GM12878 (cell line): ENCODE results near the gene SPATS2L. TPM values are rescaled to one million over a fixed set of nuclear protein-coding genes. Genes with fewer than 3 reads are reported as not detected.

ENCODE experiments used
- ATAC-seq: fragments of 200-7000 bp; cut with Tn5 transposase; 3 replicates; pipeline ENCODE4 v1.9.1; 2020; ENCODE audit warnings: mild to moderate bottlenecking, moderate library complexity
- BruUV-seq: library from RNA; stranded (reverse); fragments of 400-500 nt; replicated peaks from 2 replicates; lab custom pipeline; 2021; lab: Mats Ljungman, UMichigan
- CTCF ChIA-PET: fragments of 300-600 bp; sonication (Branson Sonifier 250); formaldehyde crosslinking; extraction: SDS; loops from one replicate; lab custom pipeline; 2021; ENCODE audit warnings: inconsistent platforms; lab: Yijun Ruan, JAX
- POLR2A ChIA-PET: fragments of 350-600 bp; formaldehyde crosslinking; extraction: SDS; loops from one replicate; lab custom pipeline; 2021; ENCODE audit warnings: inconsistent platforms; lab: Charles Lee
- RAD21 ChIA-PET: fragments of 300-600 bp; sonication (Branson Sonifier 250); formaldehyde crosslinking; loops from one replicate; lab custom pipeline; 2023; ENCODE audit warnings: antibody characterized with exemption; ENCODE audit not compliant: unreplicated experiment; lab: Charles Lee
- SMC1A ChIA-PET: fragments of 300-600 bp; sonication (Branson Sonifier 250); formaldehyde crosslinking; loops from one replicate; lab custom pipeline; 2023; ENCODE audit not compliant: unreplicated experiment, uncharacterized antibody; lab: Charles Lee
- DNase-seq: peaks from one replicate; pipeline ENCODE4 v3.0.0-alpha.2; 2011; ENCODE audit warnings: low read depth, low spot score
- FAIRE-seq: peaks from 3 replicates; lab custom pipeline; 2011; peaks lifted over from hg19 to GRCh38; lab: Jason Lieb, UNC
- H2AFZ ChIP-seq: 2 replicates; pipeline ENCODE4 v1.6.0; 2011; ENCODE audit warnings: low read depth, low read length, control low read depth; ENCODE audit not compliant: control insufficient read depth
- H3K27ac ChIP-seq: 2 replicates; pipeline ENCODE4 v1.5.1; 2011; ENCODE audit warnings: control low read depth; ENCODE audit not compliant: control insufficient read depth, insufficient read depth
- H3K27me3 ChIP-seq, 2 experiments: replicated peaks in 1 of 2; 2 replicates each; pipeline versions ENCODE4 v1.6.0 to v1.6.1; 2011; ENCODE audit warnings: low read length in 1 of 2; ENCODE audit not compliant: control insufficient read depth in 2 of 2, insufficient read depth in 2 of 2
- H3K36me3 ChIP-seq, 2 experiments: 2 replicates each; pipeline ENCODE4 v1.5.1; 2011; ENCODE audit warnings: low read length in 1 of 2; ENCODE audit not compliant: control insufficient read depth in 2 of 2, insufficient read depth in 2 of 2
- H3K4me1 ChIP-seq: 2 replicates; pipeline ENCODE4 v1.6.1; 2011; ENCODE audit warnings: mild to moderate bottlenecking, low read length, moderate library complexity, mixed read lengths; ENCODE audit not compliant: control insufficient read depth, insufficient read depth
- H3K4me2 ChIP-seq: 2 replicates; pipeline ENCODE4 v1.6.0; 2011; ENCODE audit warnings: control low read depth; ENCODE audit not compliant: control insufficient read depth, insufficient read depth
- H3K4me3 ChIP-seq: fragments of 200-600 bp; sonication (generic); 2 replicates; pipeline ENCODE4 v1.5.1; 2016
- H3K79me2 ChIP-seq: 2 replicates; pipeline ENCODE4 v1.6.0; 2011; ENCODE audit warnings: low read length; ENCODE audit not compliant: control insufficient read depth, insufficient read depth
- H3K9ac ChIP-seq: 2 replicates; pipeline ENCODE4 v1.8.0; 2011; ENCODE audit warnings: low read length, control low read depth, mixed read lengths; ENCODE audit not compliant: control insufficient read depth, insufficient read depth
- H3K9me3 ChIP-seq: replicated peaks from 3 replicates; pipeline ENCODE4 v1.5.1; 2011; ENCODE audit warnings: mild to moderate bottlenecking, low read length; ENCODE audit not compliant: control insufficient read depth, insufficient read depth
- H4K20me1 ChIP-seq: 2 replicates; pipeline ENCODE4 v1.6.0; 2011; ENCODE audit not compliant: control insufficient read depth, insufficient read depth
- ESRRA ChIP-seq: IDR thresholded peaks from 2 replicates; pipeline ENCODE4 v1.6.1; 2012; ENCODE audit warnings: mild to moderate bottlenecking, low read length, improper control_type of control experiment
- NR2C1 ChIP-seq: fragments of 450-650 bp; IDR thresholded peaks from 2 replicates; pipeline ENCODE4 v1.6.1; 2017; ENCODE audit warnings: antibody characterized with exemption, mild to moderate bottlenecking, moderate library complexity
- NR2F1 ChIP-seq: fragments of 450-650 bp; conservative IDR thresholded peaks from 2 replicates; pipeline ENCODE4 v1.6.1; 2017; ENCODE audit warnings: mild to moderate bottlenecking
- TCF3 ChIP-seq: IDR thresholded peaks from 2 replicates; pipeline ENCODE4 v1.6.1; 2012; ENCODE audit warnings: low read depth, mild to moderate bottlenecking, low read length, borderline replicate concordance; ENCODE audit not compliant: insufficient read depth
- ZBTB40 ChIP-seq: fragments of 450-650 bp; IDR thresholded peaks from 2 replicates; pipeline ENCODE4 v1.6.1; 2016; ENCODE audit warnings: mild to moderate bottlenecking, moderate library complexity, borderline replicate concordance
- ZNF207 ChIP-seq: fragments of 450-650 bp; IDR thresholded peaks from 2 replicates; pipeline ENCODE4 v1.6.1; 2014; ENCODE audit warnings: antibody characterized with exemption, mild to moderate bottlenecking, borderline replicate concordance
- WGBS: methylation state at CpG from one replicate; pipeline ENCODE4 v1.1.6; 2016; ENCODE audit warnings: low lambda C conversion rate; ENCODE audit not compliant: insufficient replicate concordance, insufficient coverage; ENCODE audit errors: missing lambda C conversion rate; 5-methylcytosine and 5-hydroxymethylcytosine counted together
- in situ Hi-C: fragments of 300-500 bp; cut with MboI; formaldehyde crosslinking; loops from 9 replicates; pipeline ENCODE4 v1.14.3; 2018; ENCODE audit warnings: mixed read lengths
- intact Hi-C: fragments of 100-400 bp; cut with micrococcal nuclease; formaldehyde crosslinking; loops from one replicate; pipeline ENCODE4 v1.14.2; 2022; ENCODE audit not compliant: unreplicated experiment
- polyA plus RNA-seq, 11 experiments: library from polyadenylated mRNA; depleted of rRNA in 4 of 11; unstranded in 6 of 11; stranded (reverse) in 5 of 11; fragments of >200 nt; fragmentation: Nextera tagmentation in 4 of 11; fragmentation: Illumina TruSeq in 1 of 11; extraction: Ambion mirVana in 4 of 11; extraction: Trizol in 1 of 11; gene quantifications; 1 replicate in 1 of 11; 2 replicates in 10 of 11; pipeline versions ENCODE4 v1.2.1 to v1.2.3, GENCODE V29; 2011 to 2016; ENCODE audit warnings: inconsistent platforms in 2 of 11, missing spikeins in 2 of 11, low read depth in 1 of 11
- total RNA-seq, 4 experiments: library from RNA; depleted of rRNA in 3 of 4; stranded (reverse); fragments of >200 nt in 3 of 4; fragmentation: Illumina TruSeq in 1 of 4; extraction: Trizol in 1 of 4; gene quantifications; 2 replicates each; pipeline versions ENCODE4 v1.2.1 to v1.2.3, GENCODE V29; 2013 to 2021
- TF ChIP-seq, protein P1 (sequence below): fragments of 450-650 bp; IDR thresholded peaks from 2 replicates; pipeline ENCODE4 v1.6.1; 2017; ENCODE audit warnings: mild to moderate bottlenecking, moderate library complexity

The SPATS2L gene
- total and polyA plus RNA-seq, 10 of the 15 experiments (the other 5 are each of a cell fraction or from before 2014, with no cell fraction given): 5.2 to 30.0 (median 20.1) TPM

DNA sequence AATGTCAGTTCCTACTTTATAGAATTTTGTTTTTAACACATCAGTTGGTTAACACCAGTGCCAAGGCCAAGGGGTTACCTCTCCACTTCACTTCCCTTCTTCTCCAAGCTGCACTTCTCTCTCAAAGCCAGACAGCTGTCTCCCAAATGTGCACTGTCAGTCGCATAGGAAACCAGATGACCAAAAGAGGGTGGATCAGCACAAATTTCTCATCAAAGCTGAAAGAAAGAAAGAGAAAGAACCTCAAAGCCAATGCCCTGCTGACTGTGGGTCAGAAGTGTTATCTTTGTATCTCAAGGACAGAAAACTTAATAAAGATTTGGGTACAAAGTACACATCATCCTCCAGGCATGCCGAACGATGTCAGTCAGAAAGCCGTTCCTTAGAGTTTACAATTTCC lies 32.2 kb downstream of the SPATS2L start:
- no peaks in the 10 kb centered on the region for H3K9me3 ChIP-seq
- DNase-seq: no peak
- BruUV-seq: no TSS peak
- TF ChIP-seq NR2F1: no peak
- TF ChIP-seq ZBTB40: 0 out of 2 replicates have a peak, but pooled peaks have one; percentile 15
- no peak for TF ChIP-seq ESRRA
- TF ChIP-seq ZNF207: no peak
- no peak for TF ChIP-seq TCF3
- TF ChIP-seq, protein P1, sequence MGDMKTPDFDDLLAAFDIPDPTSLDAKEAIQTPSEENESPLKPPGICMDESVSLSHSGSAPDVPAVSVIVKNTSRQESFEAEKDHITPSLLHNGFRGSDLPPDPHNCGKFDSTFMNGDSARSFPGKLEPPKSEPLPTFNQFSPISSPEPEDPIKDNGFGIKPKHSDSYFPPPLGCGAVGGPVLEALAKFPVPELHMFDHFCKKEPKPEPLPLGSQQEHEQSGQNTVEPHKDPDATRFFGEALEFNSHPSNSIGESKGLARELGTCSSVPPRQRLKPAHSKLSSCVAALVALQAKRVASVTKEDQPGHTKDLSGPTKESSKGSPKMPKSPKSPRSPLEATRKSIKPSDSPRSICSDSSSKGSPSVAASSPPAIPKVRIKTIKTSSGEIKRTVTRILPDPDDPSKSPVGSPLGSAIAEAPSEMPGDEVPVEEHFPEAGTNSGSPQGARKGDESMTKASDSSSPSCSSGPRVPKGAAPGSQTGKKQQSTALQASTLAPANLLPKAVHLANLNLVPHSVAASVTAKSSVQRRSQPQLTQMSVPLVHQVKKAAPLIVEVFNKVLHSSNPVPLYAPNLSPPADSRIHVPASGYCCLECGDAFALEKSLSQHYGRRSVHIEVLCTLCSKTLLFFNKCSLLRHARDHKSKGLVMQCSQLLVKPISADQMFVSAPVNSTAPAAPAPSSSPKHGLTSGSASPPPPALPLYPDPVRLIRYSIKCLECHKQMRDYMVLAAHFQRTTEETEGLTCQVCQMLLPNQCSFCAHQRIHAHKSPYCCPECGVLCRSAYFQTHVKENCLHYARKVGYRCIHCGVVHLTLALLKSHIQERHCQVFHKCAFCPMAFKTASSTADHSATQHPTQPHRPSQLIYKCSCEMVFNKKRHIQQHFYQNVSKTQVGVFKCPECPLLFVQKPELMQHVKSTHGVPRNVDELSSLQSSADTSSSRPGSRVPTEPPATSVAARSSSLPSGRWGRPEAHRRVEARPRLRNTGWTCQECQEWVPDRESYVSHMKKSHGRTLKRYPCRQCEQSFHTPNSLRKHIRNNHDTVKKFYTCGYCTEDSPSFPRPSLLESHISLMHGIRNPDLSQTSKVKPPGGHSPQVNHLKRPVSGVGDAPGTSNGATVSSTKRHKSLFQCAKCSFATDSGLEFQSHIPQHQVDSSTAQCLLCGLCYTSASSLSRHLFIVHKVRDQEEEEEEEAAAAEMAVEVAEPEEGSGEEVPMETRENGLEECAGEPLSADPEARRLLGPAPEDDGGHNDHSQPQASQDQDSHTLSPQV: no peak
- no peak for TF ChIP-seq NR2C1
- intact Hi-C loops: no loop called here
- WGBS: 50% methylated on average over 4 of the region's 4 CpGs
- in situ Hi-C loops: no loop called here
- no peaks in the 10 kb centered on the region for H4K20me1 ChIP-seq
- H3K79me2 ChIP-seq: no peaks in the 10 kb centered on the region
- no peaks in the 10 kb centered on the region for H3K27me3 ChIP-seq
- H3K4me3 ChIP-seq: no peak overlapping the region
- no peak for ATAC-seq
- ChIA-PET CTCF (interaction anchor here (1.2 kb wide), 1 partner anchor 14 kb away, joined by 3 read pairs; no protein-coding TSS in a partner anchor), RAD21 (interaction anchor here (1.1 to 1.2 kb wide), 2 partner anchors 8 to 34 kb away, joined by 3 to 4 read pairs; no protein-coding TSS in a partner anchor), SMC1A (interaction anchor here (0.7 to 1.9 kb wide), 5 partner anchors 13 to 130 kb away, joined by 3 to 6 read pairs (median 3); no protein-coding TSS in a partner anchor), POLR2A (interaction anchor here (0.6 to 0.7 kb wide), 3 partner anchors 12 to 1825 kb away, joined by 3 to 4 read pairs (median 4); no protein-coding TSS in a partner anchor)
- H3K27ac ChIP-seq: no peak overlapping the region
- no peak overlapping the region for H2AFZ ChIP-seq
- H3K9ac ChIP-seq: no peak overlapping the region
- H3K4me2 ChIP-seq: no peak overlapping the region
- no peaks in the 10 kb centered on the region; the same call in 1 of the 2 replicates for H3K4me1 ChIP-seq
- no peaks in the 10 kb centered on the region for H3K36me3 ChIP-seq
- FAIRE-seq: no peak
